Spleen (tissue), 11 donors: Measurements from ENCODE around the gene GIGYF1. TPM values are rescaled to one million over a fixed set of nuclear protein-coding genes. Genes with fewer than 3 reads are reported as not detected.

Source experiments
- DNase-seq: peaks from one replicate; pipeline ENCODE4 v3.0.0-alpha.2; 2020
- H3K27ac ChIP-seq, 8 donors: fragments of 200-600 bp; sonication (generic) in 7 of 8; 1 replicate in 4 of 8; 2 replicates in 4 of 8; pipeline versions ENCODE4 v1.5.0 to v1.8.0; 2016 to 2021; ENCODE audit warnings: inconsistent platforms in 4 of 8, mild to moderate bottlenecking in 4 of 8, moderate library complexity in 1 of 8
- H3K27me3 ChIP-seq, 7 donors: fragments of 200-600 bp; sonication (generic) in 6 of 7; replicated peaks in 1 of 7; 1 replicate in 4 of 7; 2 replicates in 3 of 7; pipeline versions ENCODE4 v1.5.0 to v1.8.0; 2016 to 2021; ENCODE audit warnings: inconsistent platforms in 3 of 7, mild to moderate bottlenecking in 1 of 7
- H3K36me3 ChIP-seq, 6 donors: fragments of 200-600 bp; sonication (generic) in 5 of 6; 1 replicate in 4 of 6; 2 replicates in 2 of 6; pipeline versions ENCODE4 v1.5.0 to v1.8.0; 2016 to 2021; ENCODE audit warnings: inconsistent platforms in 2 of 6
- H3K4me1 ChIP-seq, 6 donors: fragments of 200-600 bp; sonication (generic) in 5 of 6; 1 replicate in 3 of 6; 2 replicates in 3 of 6; pipeline versions ENCODE4 v1.5.0 to v1.8.0; 2016 to 2021; ENCODE audit warnings: inconsistent platforms in 3 of 6
- H3K4me3 ChIP-seq, 8 donors: fragments of 200-600 bp; sonication (generic) in 7 of 8; 1 replicate in 4 of 8; 2 replicates in 4 of 8; pipeline versions ENCODE4 v1.5.0 to v1.8.0; 2016 to 2021; ENCODE audit warnings: inconsistent platforms in 4 of 8, mild to moderate bottlenecking in 4 of 8, moderate library complexity in 2 of 8
- H3K9me3 ChIP-seq, 8 donors: fragments of 200-600 bp; sonication (generic) in 7 of 8; 1 replicate in 4 of 8; 2 replicates in 4 of 8; pipeline versions ENCODE4 v1.5.0 to v1.8.0; 2016 to 2021; ENCODE audit warnings: inconsistent platforms in 4 of 8
- POLR2A ChIP-seq, 3 donors: fragments of 450-650 bp; IDR thresholded peaks; one replicate each; pipeline ENCODE4 v1.5.1; 2017; ENCODE audit warnings: antibody characterized with exemption in 3 of 3, mild to moderate bottlenecking in 1 of 3
- POLR2AphosphoS5 ChIP-seq, 3 donors: sonication (generic); formaldehyde crosslinking; IDR thresholded peaks; one replicate each; pipeline ENCODE4 v1.5.1; 2017; ENCODE audit warnings: antibody characterized with exemption in 3 of 3
- WGBS, 5 donors: extraction: QIAGEN DNeasy Blood & Tissue Kit in 3 of 5; methylation state at CpG; one replicate each; pipeline versions ENCODE4 v1.1.5 to v1.1.7; 2013 to 2018; 5-methylcytosine and 5-hydroxymethylcytosine counted together
- intact Hi-C: fragments of 100-400 bp; cut with DNase I; formaldehyde crosslinking; loops from one replicate; pipeline ENCODE4 v1.15.0; 2023; ENCODE audit warnings: low total_unique reads
- polyA plus RNA-seq, 3 donors: library from polyadenylated mRNA; stranded (reverse); fragments of 200-250 nt; gene quantifications; one replicate each; pipeline ENCODE4 v1.2.1, GENCODE V29; 2013
- total RNA-seq, 7 donors: library from RNA; depleted of rRNA in 3 of 7; stranded (reverse); fragments of >200 nt in 3 of 7; fragmentation: NEBNext Ultra II Directional in 4 of 7; extraction: Animal tissue kit (Norgen Biotek cat#: 25700) in 4 of 7; gene quantifications; one replicate each; pipeline versions ENCODE4 v1.1.0 to v1.2.1, GENCODE V29; 2016 to 2021
- TF ChIP-seq, protein P1 (sequence below), 11 experiments: fragments of 200-600 bp in 7 of 11; fragments of 450-650 bp in 4 of 11; sonication (generic) in 4 of 11; IDR thresholded peaks in 8 of 11; conservative IDR thresholded peaks in 3 of 11; 1 replicate in 7 of 11; 2 replicates in 4 of 11; pipeline versions ENCODE4 v1.4.0 to v1.8.0; 2016 to 2021; ENCODE audit warnings: antibody characterized with exemption in 11 of 11, inconsistent platforms in 4 of 11, mild to moderate bottlenecking in 1 of 11
- donor health status: healthy with polysubstance abuse.
- donor health status: DM: no; HTN: no; CAD: no; lungs with moderate emphysema.
- donor health status: DM: no; HTN: no; CAD: no.
- donor health status: Bipolar disorder and iron deficiency.
- donor health status: healthy.
- donor health status: DM: no; HTN: no; CAD: no.
- donor health status: DM: yes; HTN: yes; CAD: no.

Gene GIGYF1
- total and polyA plus RNA-seq, 10 donors: 15.4 to 102 (median 54.6) TPM

DNA sequence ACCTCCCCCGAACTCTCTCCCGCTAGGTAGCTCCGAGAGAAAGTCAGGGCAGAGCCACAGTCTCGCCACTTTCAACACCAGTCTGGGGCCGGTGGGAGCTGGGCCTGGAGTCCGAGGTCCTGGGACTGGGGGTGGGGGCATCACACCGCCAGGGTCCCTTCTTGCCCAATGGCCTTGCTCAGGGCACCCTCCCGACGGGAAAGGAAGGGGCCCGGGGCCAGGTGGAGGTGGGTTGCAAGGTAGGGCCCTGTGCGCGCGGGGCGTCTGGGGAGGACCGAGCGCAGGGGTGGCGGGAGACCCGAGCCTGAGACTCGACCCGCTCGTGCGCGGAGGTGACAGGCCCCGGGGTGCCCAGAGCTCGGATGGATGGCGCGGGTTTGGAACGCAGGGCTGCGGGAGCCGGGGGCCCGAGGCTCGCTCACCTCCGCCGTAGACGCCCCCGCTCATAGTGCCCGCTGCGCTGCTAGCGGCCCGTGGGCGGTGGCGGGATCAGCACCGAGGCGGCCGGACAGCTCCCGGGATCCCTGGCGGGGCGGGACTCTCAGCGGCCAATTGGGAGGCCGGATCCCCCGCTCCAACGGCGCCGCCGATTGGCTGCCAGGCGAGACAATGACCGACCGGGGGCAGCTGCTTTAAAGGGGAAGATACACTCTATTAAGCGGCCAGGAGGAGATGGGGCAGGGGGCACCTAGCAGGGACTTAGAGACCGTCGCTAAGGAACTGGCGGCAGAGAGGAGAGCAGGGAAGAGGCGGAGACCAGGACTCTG lies 38.0 kb downstream of the GIGYF1 start, which contains the start of gene ACTL6B:
ACTL6B (minus strand) TSS at position 541 of the 767 bp plus-strand sequence; CDS start at position 447, 94 bp downstream.
- Histone ChIP-seq H3K9me3 (peaks cover 0 to 5% (median 0%) of the 10 kb centered on the region in 8 donors), H3K4me3 (no peak within 1 kb of the TSS), H3K36me3 (no peaks in the 10 kb centered on the region), H3K27me3 (peaks cover 7 to 93% (median 38%) of the 10 kb centered on the region in 7 donors), H3K27ac (no peak within 1 kb of the TSS), H3K4me1 (peaks cover 0 to 9% (median 2%) of the 10 kb centered on the region in 6 donors)
- intact Hi-C loops: no loop called here
- no peak for DNase-seq
- WGBS, 5 donors: 10 to 25% (median 14%) methylated on average over 25 to 63 of the region's 63 CpGs
- TF ChIP-seq POLR2AphosphoS5 (IDR thresholded peaks at IDR 0.05) (peak in 1 of 3 donors; percentile 46), POLR2A (IDR thresholded peaks at IDR 0.05) (no peak)
- TF ChIP-seq, protein P1, sequence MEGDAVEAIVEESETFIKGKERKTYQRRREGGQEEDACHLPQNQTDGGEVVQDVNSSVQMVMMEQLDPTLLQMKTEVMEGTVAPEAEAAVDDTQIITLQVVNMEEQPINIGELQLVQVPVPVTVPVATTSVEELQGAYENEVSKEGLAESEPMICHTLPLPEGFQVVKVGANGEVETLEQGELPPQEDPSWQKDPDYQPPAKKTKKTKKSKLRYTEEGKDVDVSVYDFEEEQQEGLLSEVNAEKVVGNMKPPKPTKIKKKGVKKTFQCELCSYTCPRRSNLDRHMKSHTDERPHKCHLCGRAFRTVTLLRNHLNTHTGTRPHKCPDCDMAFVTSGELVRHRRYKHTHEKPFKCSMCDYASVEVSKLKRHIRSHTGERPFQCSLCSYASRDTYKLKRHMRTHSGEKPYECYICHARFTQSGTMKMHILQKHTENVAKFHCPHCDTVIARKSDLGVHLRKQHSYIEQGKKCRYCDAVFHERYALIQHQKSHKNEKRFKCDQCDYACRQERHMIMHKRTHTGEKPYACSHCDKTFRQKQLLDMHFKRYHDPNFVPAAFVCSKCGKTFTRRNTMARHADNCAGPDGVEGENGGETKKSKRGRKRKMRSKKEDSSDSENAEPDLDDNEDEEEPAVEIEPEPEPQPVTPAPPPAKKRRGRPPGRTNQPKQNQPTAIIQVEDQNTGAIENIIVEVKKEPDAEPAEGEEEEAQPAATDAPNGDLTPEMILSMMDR (IDR thresholded peaks at IDR 0.05 in 8 of 11, conservative IDR thresholded peaks at IDR 0.05 in 3 of 11): no peak

DNA sequence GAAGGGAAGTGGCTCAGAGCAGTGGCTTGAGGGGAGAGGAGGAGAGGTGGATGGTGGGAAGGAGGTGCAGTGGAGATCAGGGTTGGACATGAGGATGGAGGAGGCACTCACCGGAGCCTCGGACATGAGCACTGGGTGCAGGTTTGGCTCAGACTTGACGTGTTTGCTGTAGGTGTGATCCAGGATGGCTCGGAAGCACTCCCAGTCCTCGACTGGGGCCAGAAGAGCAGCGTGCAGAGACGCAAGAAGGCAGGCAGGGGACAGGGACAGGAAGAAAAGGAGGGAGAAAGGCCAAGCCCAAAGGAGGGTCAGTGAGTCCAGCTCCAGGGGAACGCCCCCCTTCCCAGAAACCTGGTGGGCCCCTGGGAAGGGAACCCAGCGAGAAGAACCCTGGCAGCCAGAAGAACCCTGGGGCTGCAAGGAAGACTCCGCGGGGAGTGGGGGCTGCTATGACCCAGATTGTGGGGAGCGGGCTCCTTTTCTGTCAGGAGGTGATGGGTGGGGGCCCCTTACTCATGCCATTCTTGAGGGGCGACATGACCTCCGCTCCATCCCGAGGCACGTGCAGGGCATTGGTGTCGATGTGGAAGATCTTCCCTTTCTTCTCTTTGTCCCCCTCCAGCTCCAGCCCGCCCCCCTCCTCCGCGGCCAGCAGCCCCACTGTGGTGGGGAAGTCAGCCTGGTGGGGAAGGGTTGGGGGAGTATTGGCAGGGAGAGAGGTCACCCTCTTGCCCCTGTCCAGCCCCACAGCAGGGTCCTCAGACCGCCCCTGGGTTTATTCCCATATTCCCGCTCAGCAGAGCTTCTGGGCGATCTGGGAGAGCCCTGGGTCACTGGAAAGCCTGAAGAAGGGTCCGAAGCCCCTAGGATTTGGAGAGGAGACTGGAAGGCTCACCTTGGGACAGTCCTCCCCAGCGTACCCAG lies 38.9 kb downstream of the GIGYF1 start:
- H3K27me3 ChIP-seq: peaks cover 7 to 95% (median 38%) of the 10 kb centered on the region in 7 donors
- TF ChIP-seq POLR2AphosphoS5 (IDR thresholded peaks at IDR 0.05) (no peak), POLR2A (IDR thresholded peaks at IDR 0.05) (no peak)
- TF ChIP-seq, protein P1 (IDR thresholded peaks at IDR 0.05 in 8 of 11, conservative IDR thresholded peaks at IDR 0.05 in 3 of 11): no peak

DNA sequence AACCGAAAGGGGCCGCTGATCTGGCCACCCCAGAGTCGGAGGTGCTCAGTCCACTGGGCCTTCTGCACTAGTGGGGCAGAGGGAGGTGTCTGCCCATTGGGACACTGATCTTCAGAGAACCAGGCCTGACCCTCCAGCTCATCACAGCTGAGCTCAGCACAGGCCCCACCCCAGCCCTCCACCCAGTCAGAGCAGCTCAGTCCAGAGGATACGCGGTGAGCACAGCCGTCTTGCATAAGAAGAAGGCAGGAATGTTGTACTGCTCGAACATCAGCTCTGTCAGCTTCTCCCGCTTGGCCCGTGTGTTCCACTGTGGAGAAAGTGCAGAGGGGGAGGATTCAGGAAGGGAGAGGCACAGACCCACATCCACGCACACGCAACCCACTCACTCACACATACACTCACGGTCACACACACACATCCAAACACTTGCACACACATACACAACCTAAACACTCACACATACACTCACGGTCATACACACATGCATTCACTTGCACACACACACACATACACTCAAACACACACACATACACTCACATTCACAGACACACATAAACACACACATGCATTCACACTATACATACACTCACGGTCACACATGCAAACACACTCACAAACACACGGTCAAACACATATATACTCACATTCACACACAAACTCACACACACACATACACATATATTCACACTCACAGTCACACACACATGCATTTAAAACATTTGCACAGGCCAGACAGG lies 44.1 kb downstream of the GIGYF1 start:
- peaks cover 0 to 86% (median 24%) of the 10 kb centered on the region in 7 donors for H3K27me3 ChIP-seq
- no peak overlapping the region for H3K4me3 ChIP-seq
- WGBS, 5 donors: 75 to 89% (median 79%) methylated on average over 12 to 15 of the region's 15 CpGs
- no peaks in the 10 kb centered on the region for H3K36me3 ChIP-seq
- DNase-seq: no peak
- TF ChIP-seq, protein P1 (IDR thresholded peaks at IDR 0.05 in 8 of 11, conservative IDR thresholded peaks at IDR 0.05 in 3 of 11): peak in 1 of 11 experiments; percentile 5
- no peak for TF ChIP-seq POLR2AphosphoS5 (IDR thresholded peaks at IDR 0.05)
- H3K27ac ChIP-seq: no peak overlapping the region
- no peaks in the 10 kb centered on the region for H3K9me3 ChIP-seq
- intact Hi-C loops: no loop called here
- no peaks in the 10 kb centered on the region for H3K4me1 ChIP-seq

More for the DNA sequence above, 38.9 kb downstream of the GIGYF1 start:
- no peak overlapping the region for H3K4me3 ChIP-seq
- H3K27ac ChIP-seq: no peak overlapping the region
- peaks cover 0 to 9% (median 2%) of the 10 kb centered on the region in 6 donors for H3K4me1 ChIP-seq
- intact Hi-C loops: no loop called here
- H3K9me3 ChIP-seq: peaks cover 0 to 5% (median 0%) of the 10 kb centered on the region in 8 donors
- no peaks in the 10 kb centered on the region for H3K36me3 ChIP-seq
- no peak for DNase-seq
- 52 to 60% (median 57%) methylated on average over 25 of the region's 25 CpGs for WGBS, 5 donors
